Spleen (tissue), 11 donors: ENCODE measurements around the gene PRDM16. TPM values are rescaled to one million over a fixed set of nuclear protein-coding genes. Genes with fewer than 3 reads are reported as not detected.
A peak's percentile ranks its signal among the peaks of the same experiment; 100 is the strongest.

Experiments used
- DNase-seq: peaks from one replicate; pipeline ENCODE4 v3.0.0-alpha.2; 2020
- H3K27ac ChIP-seq, 8 donors: fragments of 200-600 bp; sonication (generic) in 7 of 8; 1 replicate in 4 of 8; 2 replicates in 4 of 8; pipeline versions ENCODE4 v1.5.0 to v1.8.0; 2016 to 2021; ENCODE audit warnings: inconsistent platforms in 4 of 8, mild to moderate bottlenecking in 4 of 8, moderate library complexity in 1 of 8
- H3K27me3 ChIP-seq, 7 donors: fragments of 200-600 bp; sonication (generic) in 6 of 7; replicated peaks in 1 of 7; 1 replicate in 4 of 7; 2 replicates in 3 of 7; pipeline versions ENCODE4 v1.5.0 to v1.8.0; 2016 to 2021; ENCODE audit warnings: inconsistent platforms in 3 of 7, mild to moderate bottlenecking in 1 of 7
- H3K36me3 ChIP-seq, 6 donors: fragments of 200-600 bp; sonication (generic) in 5 of 6; 1 replicate in 4 of 6; 2 replicates in 2 of 6; pipeline versions ENCODE4 v1.5.0 to v1.8.0; 2016 to 2021; ENCODE audit warnings: inconsistent platforms in 2 of 6
- H3K4me1 ChIP-seq, 6 donors: fragments of 200-600 bp; sonication (generic) in 5 of 6; 1 replicate in 3 of 6; 2 replicates in 3 of 6; pipeline versions ENCODE4 v1.5.0 to v1.8.0; 2016 to 2021; ENCODE audit warnings: inconsistent platforms in 3 of 6
- H3K4me3 ChIP-seq, 8 donors: fragments of 200-600 bp; sonication (generic) in 7 of 8; 1 replicate in 4 of 8; 2 replicates in 4 of 8; pipeline versions ENCODE4 v1.5.0 to v1.8.0; 2016 to 2021; ENCODE audit warnings: inconsistent platforms in 4 of 8, mild to moderate bottlenecking in 4 of 8, moderate library complexity in 2 of 8
- H3K9me3 ChIP-seq, 8 donors: fragments of 200-600 bp; sonication (generic) in 7 of 8; 1 replicate in 4 of 8; 2 replicates in 4 of 8; pipeline versions ENCODE4 v1.5.0 to v1.8.0; 2016 to 2021; ENCODE audit warnings: inconsistent platforms in 4 of 8
- CTCF ChIP-seq, 11 experiments: fragments of 200-600 bp in 7 of 11; fragments of 450-650 bp in 4 of 11; sonication (generic) in 4 of 11; IDR thresholded peaks in 8 of 11; conservative IDR thresholded peaks in 3 of 11; 1 replicate in 7 of 11; 2 replicates in 4 of 11; pipeline versions ENCODE4 v1.4.0 to v1.8.0; 2016 to 2021; ENCODE audit warnings: antibody characterized with exemption in 11 of 11, inconsistent platforms in 4 of 11, mild to moderate bottlenecking in 1 of 11
- POLR2A ChIP-seq, 3 donors: fragments of 450-650 bp; IDR thresholded peaks; one replicate each; pipeline ENCODE4 v1.5.1; 2017; ENCODE audit warnings: antibody characterized with exemption in 3 of 3, mild to moderate bottlenecking in 1 of 3
- POLR2AphosphoS5 ChIP-seq, 3 donors: sonication (generic); formaldehyde crosslinking; IDR thresholded peaks; one replicate each; pipeline ENCODE4 v1.5.1; 2017; ENCODE audit warnings: antibody characterized with exemption in 3 of 3
- WGBS, 5 donors: extraction: QIAGEN DNeasy Blood & Tissue Kit in 3 of 5; methylation state at CpG; one replicate each; pipeline versions ENCODE4 v1.1.5 to v1.1.7; 2013 to 2018; 5-methylcytosine and 5-hydroxymethylcytosine counted together
- intact Hi-C: fragments of 100-400 bp; cut with DNase I; formaldehyde crosslinking; loops from one replicate; pipeline ENCODE4 v1.15.0; 2023; ENCODE audit warnings: low total_unique reads
- polyA plus RNA-seq, 3 donors: library from polyadenylated mRNA; stranded (reverse); fragments of 200-250 nt; gene quantifications; one replicate each; pipeline ENCODE4 v1.2.1, GENCODE V29; 2013
- total RNA-seq, 7 donors: library from RNA; depleted of rRNA in 3 of 7; stranded (reverse); fragments of >200 nt in 3 of 7; fragmentation: NEBNext Ultra II Directional in 4 of 7; extraction: Animal tissue kit (Norgen Biotek cat#: 25700) in 4 of 7; gene quantifications; one replicate each; pipeline versions ENCODE4 v1.1.0 to v1.2.1, GENCODE V29; 2016 to 2021
- donor health status: healthy with polysubstance abuse.
- donor health status: DM: no; HTN: no; CAD: no; lungs with moderate emphysema.
- donor health status: DM: no; HTN: no; CAD: no.
- donor health status: Bipolar disorder and iron deficiency.
- donor health status: healthy.
- donor health status: DM: no; HTN: no; CAD: no.
- donor health status: DM: yes; HTN: yes; CAD: no.

Gene PRDM16
- total and polyA plus RNA-seq, 10 donors, result 0.43 to 3.2 (median 1.4) TPM

DNA sequence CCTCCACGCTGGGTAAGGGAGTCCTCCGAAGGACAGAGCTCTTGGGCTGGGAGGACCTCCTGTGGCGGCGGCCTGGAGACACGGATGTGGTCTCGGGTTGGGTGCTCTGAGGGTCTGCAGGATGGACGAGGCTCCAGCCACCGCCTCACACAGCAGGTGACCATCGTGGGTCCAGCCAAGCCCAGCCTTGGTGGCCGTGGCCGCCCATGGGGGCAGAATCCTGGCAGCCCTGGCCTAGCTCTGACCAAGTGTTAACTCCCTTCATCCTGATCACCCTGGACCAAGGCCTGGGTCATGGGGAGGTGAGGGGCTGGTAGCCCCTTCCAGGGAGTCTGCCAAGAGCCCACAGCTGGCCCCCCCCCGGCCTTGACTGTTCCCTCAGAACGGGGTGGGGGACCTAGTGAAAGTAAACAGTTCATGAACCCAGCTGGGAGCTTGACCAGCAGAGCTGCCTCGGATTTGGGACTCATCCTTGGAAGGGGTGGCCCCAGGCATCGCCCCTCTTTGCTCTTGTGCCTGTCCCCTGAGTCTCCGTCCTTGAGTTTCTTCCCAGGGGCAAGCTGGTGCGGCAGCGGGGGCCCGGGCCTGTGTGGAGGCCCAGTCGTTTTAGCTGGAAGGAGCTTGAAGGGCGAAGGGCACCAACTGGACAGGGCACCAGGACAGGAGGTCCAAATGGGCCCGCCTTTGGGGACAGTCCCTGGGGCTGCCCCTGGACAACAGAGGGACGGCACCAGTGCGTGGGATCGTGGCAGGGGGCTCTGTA lies 403.3 kb downstream of the PRDM16 start:
- WGBS, 5 donors, result 69 to 79% (median 75%) methylated on average over 14 to 25 of the region's 25 CpGs
- intact Hi-C loops, result no loop called here
- peak; percentile 71 for DNase-seq
- Histone ChIP-seq H3K27me3 (peaks cover 0 to 41% (median 0%) of the 10 kb centered on the region in 7 donors), H3K36me3 (no peaks in the 10 kb centered on the region), H3K27ac (peak overlapping the region in 5 of 8 donors; percentile 14 to 60 (median 38)), H3K9me3 (no peaks in the 10 kb centered on the region), H3K4me1 (peaks cover 0 to 26% (median 8%) of the 10 kb centered on the region in 6 donors), H3K4me3 (no peak overlapping the region)
- TF ChIP-seq CTCF (IDR thresholded peaks at IDR 0.05 in 8 of 11, conservative IDR thresholded peaks at IDR 0.05 in 3 of 11) (no peak), POLR2AphosphoS5 (IDR thresholded peaks at IDR 0.05) (no peak), POLR2A (IDR thresholded peaks at IDR 0.05) (no peak)

- WGBS, 5 donors, result 85 to 100% (median 88%) methylated on average over 2 to 17 of the region's 17 CpGs
- Histone ChIP-seq H3K4me1 (peaks cover 0 to 26% (median 8%) of the 10 kb centered on the region in 6 donors), H3K9me3 (no peaks in the 10 kb centered on the region), H3K36me3 (no peaks in the 10 kb centered on the region), H3K4me3 (no peak overlapping the region), H3K27ac (peak overlapping the region in 3 of 8 donors; percentile 5 to 60 (median 47)), H3K27me3 (peaks cover 0 to 37% (median 0%) of the 10 kb centered on the region in 7 donors)
- DNase-seq, result no peak
- intact Hi-C loops, result no loop called here
- no peak for TF ChIP-seq POLR2A (IDR thresholded peaks at IDR 0.05)
- no peak for TF ChIP-seq CTCF (IDR thresholded peaks at IDR 0.05 in 8 of 11, conservative IDR thresholded peaks at IDR 0.05 in 3 of 11)
- TF ChIP-seq POLR2AphosphoS5 (IDR thresholded peaks at IDR 0.05), result no peak
Observed at GRCh38 chr1:3472906-3473305, 403.9 kb downstream of the PRDM16 start.

DNA sequence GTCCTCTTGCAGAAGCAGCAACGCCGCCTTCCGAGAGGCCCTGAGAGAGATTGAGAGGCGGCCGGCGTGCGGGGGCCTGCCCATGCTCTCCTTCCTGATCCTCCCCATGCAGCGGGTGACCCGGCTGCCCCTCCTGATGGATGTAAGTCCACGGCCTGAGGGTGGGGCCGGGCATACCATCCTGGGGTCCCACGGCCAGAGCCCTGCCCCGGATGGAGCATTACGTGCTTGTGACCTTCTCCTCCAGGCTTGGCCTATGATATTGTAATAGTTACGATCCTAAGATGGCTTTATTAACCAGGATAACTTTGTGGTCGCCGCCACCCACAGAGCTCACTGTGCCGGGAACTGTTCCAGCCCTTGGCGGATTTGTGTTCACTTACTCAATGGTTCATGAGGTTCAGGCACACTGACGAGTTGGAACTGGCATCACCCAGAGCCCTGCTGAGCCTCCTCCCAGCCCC lies 404.4 kb downstream of the PRDM16 start:
- Histone ChIP-seq H3K9me3 (no peaks in the 10 kb centered on the region), H3K27ac (peak overlapping the region in 2 of 8 donors; percentile 5 to 60), H3K4me1 (peaks cover 0 to 26% (median 8%) of the 10 kb centered on the region in 6 donors), H3K4me3 (no peak overlapping the region), H3K27me3 (peaks cover 0 to 42% (median 0%) of the 10 kb centered on the region in 7 donors), H3K36me3 (no peaks in the 10 kb centered on the region)
- intact Hi-C loops, result no loop called here
- DNase-seq, result no peak
- 69 to 77% (median 74%) methylated on average over 17 to 20 of the region's 20 CpGs for WGBS, 5 donors
- TF ChIP-seq POLR2A (IDR thresholded peaks at IDR 0.05) (no peak), CTCF (IDR thresholded peaks at IDR 0.05 in 8 of 11, conservative IDR thresholded peaks at IDR 0.05 in 3 of 11) (no peak), POLR2AphosphoS5 (IDR thresholded peaks at IDR 0.05) (peak in 2 of 3 donors; percentile 30 to 74)

- no peak for DNase-seq
- Histone ChIP-seq H3K27me3 (peaks cover 0 to 45% (median 0%) of the 10 kb centered on the region in 7 donors), H3K27ac (peak overlapping the region in 1 of 8 donors; percentile 60), H3K9me3 (no peaks in the 10 kb centered on the region), H3K4me3 (no peak overlapping the region), H3K4me1 (peaks cover 0 to 26% (median 8%) of the 10 kb centered on the region in 6 donors), H3K36me3 (no peaks in the 10 kb centered on the region)
- intact Hi-C loops, result no loop called here
- WGBS, 5 donors, result 85 to 93% (median 90%) methylated on average over 5 to 8 of the region's 8 CpGs
- TF ChIP-seq CTCF (IDR thresholded peaks at IDR 0.05 in 8 of 11, conservative IDR thresholded peaks at IDR 0.05 in 3 of 11), result no peak
- TF ChIP-seq POLR2A (IDR thresholded peaks at IDR 0.05), result no peak
- TF ChIP-seq POLR2AphosphoS5 (IDR thresholded peaks at IDR 0.05), result no peak
Observed at GRCh38 chr1:3474016-3474415, 405.0 kb downstream of the PRDM16 start.
